GM18505 (cell line): ENCODE measurements around the gene HAND2.

ENCODE experiments used
- ATAC-seq: cut with Tn5 transposase; IDR thresholded peaks from one replicate; pipeline ENCODE4 v1.9.1; 2021; ENCODE audit not compliant: unreplicated experiment
- POLR2A ChIP-seq: IDR thresholded peaks from 4 replicates; pipeline ENCODE4 v1.6.1; 2011; ENCODE audit warnings: borderline replicate concordance; ENCODE audit not compliant: insufficient read depth, insufficient read length; ENCODE audit errors: extremely low read depth

The HAND2 gene

DNA sequence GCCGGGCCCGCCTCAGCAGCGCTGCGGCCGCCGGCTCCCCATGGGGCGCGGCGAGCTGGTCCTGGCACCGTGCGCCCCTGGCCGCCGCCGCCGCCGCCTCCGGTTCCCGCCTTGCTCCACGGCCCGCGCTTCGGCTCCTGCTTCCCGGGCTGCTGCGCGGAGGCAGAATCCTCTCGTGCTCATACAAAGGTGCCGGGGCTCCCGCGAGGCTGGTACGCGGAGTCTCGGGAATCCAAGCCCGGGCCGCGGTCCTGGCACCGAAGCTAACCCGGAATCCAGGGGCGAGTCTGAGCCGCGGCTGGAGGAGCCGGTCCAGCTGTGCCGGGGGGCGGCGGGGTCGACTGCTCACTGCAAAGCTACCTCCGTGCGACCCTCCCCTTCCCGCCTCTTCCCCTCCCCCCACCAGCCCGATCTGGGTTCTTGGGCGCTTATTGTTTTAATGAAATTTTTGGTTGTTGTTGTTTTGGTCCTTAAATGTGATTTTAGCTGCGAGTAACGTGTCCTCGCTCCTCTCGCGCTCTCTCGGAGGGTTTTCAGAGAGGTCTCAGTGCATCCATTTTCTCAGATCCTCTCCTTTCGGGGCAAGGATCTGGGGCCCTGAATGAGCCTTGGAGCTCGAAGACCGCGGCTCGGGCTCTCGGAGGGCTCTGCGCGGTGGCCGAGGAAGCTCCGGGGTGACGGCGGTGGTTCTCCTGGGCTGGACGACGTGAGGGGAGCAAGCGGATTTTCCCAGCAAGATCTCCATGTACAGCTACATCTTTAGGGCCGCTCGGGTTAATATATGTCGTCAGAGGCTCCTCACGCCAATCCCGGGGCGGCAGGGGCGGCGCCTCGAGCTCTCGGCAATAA lies at the start of gene HAND2:
HAND2 (minus strand) TSS at position 753 of the 849 bp plus-strand sequence. CDS start 940 bp downstream, outside the sequence.
- TF ChIP-seq POLR2A, result no peak
- no peak for ATAC-seq

- ATAC-seq, result no peak
- TF ChIP-seq POLR2A, result no peak
Measured at GRCh38 chr4:173578956-173579355, 48.9 kb upstream of the HAND2 start.

GRCh38 chr4:173577963-173578362 lies 47.9 kb upstream of the HAND2 start:
- no peak for ATAC-seq
- no peak for TF ChIP-seq POLR2A

GRCh38 chr4:173575482-173576152 lies 45.6 kb upstream of the HAND2 start:
- no peak for ATAC-seq
- no peak for TF ChIP-seq POLR2A

DNA sequence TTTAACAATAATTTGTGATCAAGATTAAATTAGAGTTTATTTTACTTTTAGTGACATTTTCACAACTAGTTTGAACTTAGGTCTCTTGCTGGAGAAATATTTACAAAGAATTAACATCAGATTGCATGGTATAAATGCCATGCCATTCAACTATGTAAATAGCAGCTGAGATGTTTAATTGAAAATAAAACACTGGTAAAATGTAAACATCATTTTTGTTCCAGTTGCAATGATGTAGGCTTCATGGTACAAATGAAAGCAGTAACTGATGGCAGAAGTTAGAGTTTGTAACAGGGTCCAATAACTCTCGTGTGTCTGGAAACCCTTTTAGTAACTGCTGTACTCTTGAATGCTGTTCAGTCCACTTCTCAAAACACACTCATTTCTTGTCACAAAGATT lies 43.7 kb upstream of the HAND2 start:
- no peak for TF ChIP-seq POLR2A
- no peak for ATAC-seq

DNA sequence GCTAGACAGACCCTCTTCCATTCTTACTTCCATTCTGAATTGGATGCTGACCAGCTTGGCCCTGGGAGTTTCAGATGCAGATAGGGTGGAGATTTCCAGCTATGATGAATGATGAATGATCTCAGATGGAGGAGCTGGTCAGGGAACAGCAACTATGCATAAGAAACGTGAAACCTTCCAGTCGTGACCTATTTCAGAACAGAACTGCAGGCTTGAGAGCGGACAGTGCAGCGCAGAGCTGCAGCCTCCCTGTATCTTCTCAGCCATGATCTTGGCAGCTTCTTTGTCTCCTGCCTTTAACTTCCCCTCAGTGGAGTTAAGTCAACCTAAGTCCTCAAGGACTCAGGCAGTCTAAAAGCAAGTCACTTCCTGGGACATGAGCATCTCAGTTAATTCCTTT lies 43.3 kb upstream of the HAND2 start:
- TF ChIP-seq POLR2A, result no peak
- no peak for ATAC-seq

DNA sequence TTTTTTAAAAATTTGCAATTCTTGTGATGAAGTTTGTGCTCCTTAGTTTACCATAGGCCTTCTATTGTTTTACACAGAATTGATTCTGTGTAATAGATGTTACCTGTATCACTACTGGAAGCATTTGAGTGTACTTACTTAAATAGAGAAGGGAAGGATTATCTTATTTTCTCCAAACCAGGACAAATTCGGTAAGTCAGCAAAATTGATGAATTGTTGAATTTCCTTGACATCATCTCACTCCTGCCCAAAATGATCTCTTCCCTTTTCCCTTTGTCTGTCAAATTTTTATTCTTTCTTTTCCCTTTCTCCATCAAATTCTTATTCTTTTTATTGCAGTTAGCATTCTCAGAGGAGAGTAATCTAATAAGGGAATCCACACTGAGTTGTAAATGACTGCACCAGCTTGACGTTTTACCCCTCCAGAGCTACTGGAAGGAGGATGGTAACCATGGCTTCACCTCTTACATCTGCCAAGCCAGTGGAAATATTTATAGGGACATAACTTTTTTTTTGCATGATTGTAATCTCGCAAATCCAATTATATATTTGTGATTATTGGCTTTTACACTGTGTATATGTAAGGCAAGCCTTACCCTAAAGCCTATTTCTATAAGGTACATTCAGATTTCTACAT lies 42.6 kb upstream of the HAND2 start:
- TF ChIP-seq POLR2A, result no peak
- no peak for ATAC-seq

GRCh38 chr4:173571620-173572019 lies 41.6 kb upstream of the HAND2 start:
- ATAC-seq, result no peak
- no peak for TF ChIP-seq POLR2A

- no peak for TF ChIP-seq POLR2A
- ATAC-seq, result no peak
Measured at GRCh38 chr4:173565281-173565680, 35.3 kb upstream of the HAND2 start.

GRCh38 chr4:173564461-173564860 lies 34.4 kb upstream of the HAND2 start:
- no peak for ATAC-seq
- TF ChIP-seq POLR2A, result no peak

DNA sequence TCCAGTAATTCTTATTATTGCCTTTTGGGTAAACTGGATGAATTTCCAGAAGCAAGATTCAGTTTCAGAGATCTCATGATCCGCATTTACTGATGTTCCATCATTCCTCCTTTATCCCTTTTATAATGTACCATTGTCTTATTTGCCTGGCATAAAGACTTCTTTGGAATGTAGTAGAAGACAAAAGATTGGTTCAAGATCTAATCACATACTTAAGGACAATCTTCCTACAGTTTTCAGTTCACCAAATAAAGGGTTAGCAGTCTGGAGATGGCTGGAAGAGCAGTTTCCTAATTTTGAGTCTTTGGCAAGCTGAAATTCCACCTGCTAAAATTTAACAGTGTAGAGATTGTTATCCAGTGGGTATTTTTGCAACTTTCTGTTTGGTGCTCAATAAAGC lies 30.9 kb upstream of the HAND2 start:
- ATAC-seq, result no peak

DNA sequence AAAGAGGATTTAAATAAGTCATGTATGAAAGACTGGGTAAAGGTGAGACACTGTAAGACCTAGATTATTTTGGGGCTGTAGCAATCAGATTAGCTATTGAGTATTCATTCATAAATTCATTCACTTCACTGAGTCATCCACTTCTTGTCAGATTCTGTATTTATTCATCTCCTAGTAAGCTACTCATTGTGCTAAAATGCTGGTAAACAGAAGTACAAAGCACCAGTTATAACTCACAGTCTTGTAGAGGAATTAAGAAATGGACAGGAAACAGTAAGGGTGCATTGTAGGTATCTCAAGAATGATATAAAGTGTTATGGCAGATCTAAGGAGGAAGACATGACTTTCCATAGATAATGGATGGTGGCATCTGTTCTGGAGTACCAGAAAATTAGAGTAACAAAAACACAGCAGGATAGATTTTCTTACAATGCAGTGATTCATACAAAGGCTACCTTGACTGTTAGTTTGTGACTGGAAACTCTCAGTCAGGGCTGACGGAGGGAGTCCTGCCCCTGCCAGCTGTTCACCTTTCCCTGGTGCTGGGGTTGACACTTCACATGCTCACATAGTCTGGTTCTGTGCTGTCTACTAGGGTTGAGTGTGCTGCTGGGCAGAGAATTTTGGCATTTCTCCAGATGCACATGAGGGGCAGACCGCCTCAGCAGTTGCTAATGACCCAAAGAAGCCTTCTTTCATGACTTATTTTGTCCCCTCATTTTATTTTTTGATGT lies 26.5 kb upstream of the HAND2 start:
- ATAC-seq, result no peak

More for the DNA sequence above, 30.9 kb upstream of the HAND2 start:
- TF ChIP-seq POLR2A, result no peak

DNA sequence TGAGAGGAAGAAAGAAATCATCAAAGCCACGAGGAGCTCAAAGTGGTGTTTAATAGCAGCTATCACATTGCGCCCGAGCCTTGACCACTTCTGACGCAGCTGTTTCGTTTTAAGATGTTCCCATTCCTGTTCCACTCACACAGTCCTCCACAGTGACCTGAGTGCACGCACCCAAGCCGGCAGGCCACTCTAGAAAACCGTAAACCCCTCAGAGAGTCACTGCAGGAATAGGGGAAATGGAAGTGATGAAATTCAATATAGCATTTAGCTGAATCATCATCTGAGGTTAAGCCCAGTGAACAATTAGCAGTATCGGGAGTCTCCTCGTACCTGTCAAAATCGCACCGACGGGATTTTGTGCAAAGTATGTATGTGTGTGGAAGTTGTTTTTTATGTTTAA lies 17.9 kb upstream of the HAND2 start:
- TF ChIP-seq POLR2A, result no peak
- ATAC-seq, result no peak

More for the DNA sequence above, 26.5 kb upstream of the HAND2 start:
- no peak for TF ChIP-seq POLR2A
